HCT116 (cell line): Measurements from ENCODE around the gene ZNF157. TPM values are rescaled to one million over a fixed set of nuclear protein-coding genes. Genes with fewer than 3 reads are reported as not detected.

Experiments used
- ATAC-seq: fragments of 200-7000 bp; cut with Tn5 transposase; 2 replicates; pipeline ENCODE4 v1.9.1; 2020; ENCODE audit warnings: mild to moderate bottlenecking, moderate library complexity
- BruUV-seq: library from RNA; stranded (reverse); fragments of 400-500 nt; replicated peaks from 2 replicates; lab custom pipeline; 2021; lab: Mats Ljungman, UMichigan
- CTCF ChIA-PET: fragments of 300-600 bp; sonication (Branson Sonifier 250); formaldehyde crosslinking; loops from one replicate; lab custom pipeline; 2021; ENCODE audit warnings: antibody characterized with exemption; lab: Charles Lee
- POLR2A ChIA-PET: fragments of 300-600, 350-600 bp; sonication (Branson Sonifier 250); formaldehyde crosslinking; loops from one replicate; lab custom pipeline; 2021; ENCODE audit warnings: antibody characterized with exemption; lab: Charles Lee
- RAD21 ChIA-PET, 2 experiments: fragments of 300-600 bp; sonication (Branson Sonifier 250); formaldehyde crosslinking; loops; one replicate each; lab custom pipeline; 2023; ENCODE audit warnings: low total read pairs in 2 of 2; ENCODE audit not compliant: uncharacterized antibody in 2 of 2, unreplicated experiment in 2 of 2, low non-redundant PET in 1 of 2; lab: Charles Lee
- DNase-seq: peaks from one replicate; pipeline ENCODE4 v3.0.0-alpha.2; 2010; ENCODE audit warnings: low read depth, low spot score
- H2AFZ ChIP-seq: fragments of 200-600 bp; shearing (Covaris generic), sonication (generic); 2 replicates; pipeline ENCODE4 v1.6.1; 2017; ENCODE audit warnings: low read depth, mixed run types, mixed read lengths, antibody characterized with exemption, low read length; ENCODE audit not compliant: poor library complexity, severe bottlenecking
- H3K27ac ChIP-seq: 2 replicates; pipeline ENCODE4 v1.5.1; 2012; ENCODE audit warnings: low read depth, low read length
- H3K27me3 ChIP-seq: fragments of 200-600 bp; sonication (generic); 2 replicates; pipeline ENCODE4 v1.6.1; 2016; ENCODE audit warnings: mixed run types, low read length, mixed read lengths; ENCODE audit not compliant: insufficient read depth
- H3K36me3 ChIP-seq, 2 experiments: fragments of 200-500 bp in 1 of 2; fragments of 200-600 bp in 1 of 2; sonication (Bioruptor generic) in 1 of 2; sonication (generic) in 1 of 2; 2 replicates each; pipeline versions ENCODE4 v1.5.1 to v1.6.1; 2014 to 2016; ENCODE audit warnings: low read length in 2 of 2, inconsistent platforms in 1 of 2, mixed read lengths in 1 of 2, mixed run types in 1 of 2; ENCODE audit not compliant: insufficient read depth in 2 of 2, control insufficient read depth in 1 of 2
- H3K4me1 ChIP-seq, 2 experiments: fragments of 200-600 bp in 1 of 2; sonication (generic) in 1 of 2; 2 replicates each; pipeline versions ENCODE4 v1.5.1 to v1.6.1; 2012 to 2017; ENCODE audit warnings: low read length in 2 of 2, inconsistent platforms in 1 of 2, mild to moderate bottlenecking in 1 of 2, mixed read lengths in 1 of 2, mixed run types in 1 of 2, moderate library complexity in 1 of 2; ENCODE audit not compliant: insufficient read depth in 2 of 2, control insufficient read depth in 1 of 2
- H3K4me2 ChIP-seq: fragments of 200-600 bp; sonication (generic); 2 replicates; pipeline ENCODE4 v1.6.1; 2017; ENCODE audit warnings: mixed run types, low read length, mixed read lengths
- H3K4me3 ChIP-seq, 2 experiments: fragments of 200-600 bp in 1 of 2; sonication (generic) in 1 of 2; replicated peaks in 1 of 2; 2 replicates each; pipeline ENCODE4 v1.5.1; 2011 to 2016; ENCODE audit warnings: low read length in 2 of 2, control low read depth in 1 of 2, low read depth in 1 of 2, mild to moderate bottlenecking in 1 of 2, mixed read lengths in 1 of 2, mixed run types in 1 of 2
- H3K79me2 ChIP-seq: fragments of 200-600 bp; sonication (generic); 2 replicates; pipeline ENCODE4 v1.6.1; 2017; ENCODE audit warnings: mild to moderate bottlenecking, mixed run types, low read length, moderate library complexity, mixed read lengths; ENCODE audit not compliant: insufficient read depth
- H3K9ac ChIP-seq: fragments of 200-600 bp; sonication (generic); 2 replicates; pipeline ENCODE4 v1.6.1; 2016; ENCODE audit warnings: low read length, mixed read lengths
- H3K9me2 ChIP-seq: fragments of 200-600 bp; sonication (generic), shearing (Covaris generic); 2 replicates; pipeline ENCODE4 v1.6.1; 2017; ENCODE audit warnings: mixed run types, mild to moderate bottlenecking, moderate library complexity; ENCODE audit not compliant: insufficient read depth
- H3K9me3 ChIP-seq, 2 experiments: fragments of 200-500 bp in 1 of 2; fragments of 200-600 bp in 1 of 2; sonication (Bioruptor generic) in 1 of 2; sonication (generic) in 1 of 2; 2 replicates each; pipeline ENCODE4 v1.6.1; 2014 to 2017; ENCODE audit warnings: low read length in 2 of 2, mixed read lengths in 2 of 2, inconsistent platforms in 1 of 2, low read depth in 1 of 2, mild to moderate bottlenecking in 1 of 2, mixed run types in 1 of 2, moderate library complexity in 1 of 2; ENCODE audit not compliant: control insufficient read depth in 1 of 2, insufficient read depth in 1 of 2
- H4K20me1 ChIP-seq: fragments of 200-600 bp; sonication (generic), shearing (Covaris generic); 2 replicates; pipeline ENCODE4 v1.6.1; 2017; ENCODE audit warnings: mixed run types, mild to moderate bottlenecking, moderate library complexity; ENCODE audit not compliant: insufficient read depth
- FOSL1 ChIP-seq: IDR thresholded peaks from 2 replicates; pipeline ENCODE4 v1.6.1; 2012; ENCODE audit warnings: low read depth
- JUND ChIP-seq: IDR thresholded peaks from 2 replicates; pipeline ENCODE4 v1.6.1; 2012
- POLR2AphosphoS5 ChIP-seq: IDR thresholded peaks from 2 replicates; pipeline ENCODE4 v1.6.1; 2011; ENCODE audit warnings: mild to moderate bottlenecking, low read depth, low read length, moderate library complexity
- RAD21 ChIP-seq: IDR thresholded peaks from 2 replicates; pipeline ENCODE4 v1.6.1; 2012; ENCODE audit warnings: low read depth, mild to moderate bottlenecking
- SRF ChIP-seq: IDR thresholded peaks from 2 replicates; pipeline ENCODE4 v1.6.1; 2012; ENCODE audit warnings: low read depth
- TCF7L2 ChIP-seq: IDR thresholded peaks from 2 replicates; pipeline ENCODE4 v1.7.0; 2011; ENCODE audit warnings: borderline replicate concordance, inconsistent platforms; ENCODE audit not compliant: insufficient read depth, insufficient read length; ENCODE audit errors: extremely low read depth
- ZNF274 ChIP-seq: fragments of 200-500 bp; sonication (Bioruptor generic); IDR thresholded peaks from 2 replicates; pipeline ENCODE4 v1.6.1; 2014; ENCODE audit warnings: mild to moderate bottlenecking, low read depth, low read length, inconsistent platforms
- intact Hi-C: fragments of 100-400 bp; cut with micrococcal nuclease; formaldehyde crosslinking; loops from 2 replicates; pipeline ENCODE4 v1.10.0; 2022
- total RNA-seq: library from RNA; stranded (reverse); gene quantifications from one replicate; pipeline ENCODE4 v1.2.1, GENCODE V29; 2021; ENCODE audit not compliant: unreplicated experiment
- TF ChIP-seq, protein P1 (sequence below): IDR thresholded peaks from 2 replicates; pipeline ENCODE4 v1.6.1; 2011; ENCODE audit warnings: mild to moderate bottlenecking, low read length, moderate library complexity; ENCODE audit not compliant: insufficient replicate concordance; ENCODE audit errors: extremely low read depth
- TF ChIP-seq, protein P2 (sequence below): IDR thresholded peaks from 2 replicates; pipeline ENCODE4 v1.6.1; 2012; ENCODE audit warnings: low read depth

ZNF157 gene
- total RNA-seq, 1 experiment from 2014 or later = not detected

DNA sequence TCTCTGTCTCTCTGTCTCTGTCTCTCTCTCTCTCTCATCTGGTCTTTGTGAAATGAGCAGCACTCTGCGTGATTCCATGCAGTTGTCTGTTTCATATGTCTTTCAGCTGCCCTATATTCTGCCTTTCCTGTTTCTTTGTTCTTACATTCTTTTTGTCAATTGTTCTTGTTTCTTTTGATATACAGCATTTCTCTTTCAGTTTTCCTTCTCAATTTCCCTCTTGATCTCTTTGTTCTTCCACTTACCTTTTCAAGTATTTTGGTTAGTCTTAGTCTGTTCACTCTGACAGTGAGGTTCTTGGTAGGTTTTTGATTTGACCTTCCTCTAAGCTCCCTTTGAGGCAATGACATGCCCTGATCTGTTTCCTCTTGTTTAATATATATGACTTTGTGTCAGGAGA is 20.4 kb downstream of the ZNF157 start (continued):
- TF ChIP-seq, protein P1, sequence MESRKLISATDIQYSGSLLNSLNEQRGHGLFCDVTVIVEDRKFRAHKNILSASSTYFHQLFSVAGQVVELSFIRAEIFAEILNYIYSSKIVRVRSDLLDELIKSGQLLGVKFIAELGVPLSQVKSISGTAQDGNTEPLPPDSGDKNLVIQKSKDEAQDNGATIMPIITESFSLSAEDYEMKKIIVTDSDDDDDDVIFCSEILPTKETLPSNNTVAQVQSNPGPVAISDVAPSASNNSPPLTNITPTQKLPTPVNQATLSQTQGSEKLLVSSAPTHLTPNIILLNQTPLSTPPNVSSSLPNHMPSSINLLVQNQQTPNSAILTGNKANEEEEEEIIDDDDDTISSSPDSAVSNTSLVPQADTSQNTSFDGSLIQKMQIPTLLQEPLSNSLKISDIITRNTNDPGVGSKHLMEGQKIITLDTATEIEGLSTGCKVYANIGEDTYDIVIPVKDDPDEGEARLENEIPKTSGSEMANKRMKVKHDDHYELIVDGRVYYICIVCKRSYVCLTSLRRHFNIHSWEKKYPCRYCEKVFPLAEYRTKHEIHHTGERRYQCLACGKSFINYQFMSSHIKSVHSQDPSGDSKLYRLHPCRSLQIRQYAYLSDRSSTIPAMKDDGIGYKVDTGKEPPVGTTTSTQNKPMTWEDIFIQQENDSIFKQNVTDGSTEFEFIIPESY = no peak
- TF ChIP-seq TCF7L2 (no peak), RAD21 (no peak), FOSL1 (no peak), SRF (no peak), JUND (no peak), POLR2AphosphoS5 (no peak), ZNF274 (no peak)
- TF ChIP-seq, protein P2, sequence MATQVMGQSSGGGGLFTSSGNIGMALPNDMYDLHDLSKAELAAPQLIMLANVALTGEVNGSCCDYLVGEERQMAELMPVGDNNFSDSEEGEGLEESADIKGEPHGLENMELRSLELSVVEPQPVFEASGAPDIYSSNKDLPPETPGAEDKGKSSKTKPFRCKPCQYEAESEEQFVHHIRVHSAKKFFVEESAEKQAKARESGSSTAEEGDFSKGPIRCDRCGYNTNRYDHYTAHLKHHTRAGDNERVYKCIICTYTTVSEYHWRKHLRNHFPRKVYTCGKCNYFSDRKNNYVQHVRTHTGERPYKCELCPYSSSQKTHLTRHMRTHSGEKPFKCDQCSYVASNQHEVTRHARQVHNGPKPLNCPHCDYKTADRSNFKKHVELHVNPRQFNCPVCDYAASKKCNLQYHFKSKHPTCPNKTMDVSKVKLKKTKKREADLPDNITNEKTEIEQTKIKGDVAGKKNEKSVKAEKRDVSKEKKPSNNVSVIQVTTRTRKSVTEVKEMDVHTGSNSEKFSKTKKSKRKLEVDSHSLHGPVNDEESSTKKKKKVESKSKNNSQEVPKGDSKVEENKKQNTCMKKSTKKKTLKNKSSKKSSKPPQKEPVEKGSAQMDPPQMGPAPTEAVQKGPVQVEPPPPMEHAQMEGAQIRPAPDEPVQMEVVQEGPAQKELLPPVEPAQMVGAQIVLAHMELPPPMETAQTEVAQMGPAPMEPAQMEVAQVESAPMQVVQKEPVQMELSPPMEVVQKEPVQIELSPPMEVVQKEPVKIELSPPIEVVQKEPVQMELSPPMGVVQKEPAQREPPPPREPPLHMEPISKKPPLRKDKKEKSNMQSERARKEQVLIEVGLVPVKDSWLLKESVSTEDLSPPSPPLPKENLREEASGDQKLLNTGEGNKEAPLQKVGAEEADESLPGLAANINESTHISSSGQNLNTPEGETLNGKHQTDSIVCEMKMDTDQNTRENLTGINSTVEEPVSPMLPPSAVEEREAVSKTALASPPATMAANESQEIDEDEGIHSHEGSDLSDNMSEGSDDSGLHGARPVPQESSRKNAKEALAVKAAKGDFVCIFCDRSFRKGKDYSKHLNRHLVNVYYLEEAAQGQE = no peak

DNA sequence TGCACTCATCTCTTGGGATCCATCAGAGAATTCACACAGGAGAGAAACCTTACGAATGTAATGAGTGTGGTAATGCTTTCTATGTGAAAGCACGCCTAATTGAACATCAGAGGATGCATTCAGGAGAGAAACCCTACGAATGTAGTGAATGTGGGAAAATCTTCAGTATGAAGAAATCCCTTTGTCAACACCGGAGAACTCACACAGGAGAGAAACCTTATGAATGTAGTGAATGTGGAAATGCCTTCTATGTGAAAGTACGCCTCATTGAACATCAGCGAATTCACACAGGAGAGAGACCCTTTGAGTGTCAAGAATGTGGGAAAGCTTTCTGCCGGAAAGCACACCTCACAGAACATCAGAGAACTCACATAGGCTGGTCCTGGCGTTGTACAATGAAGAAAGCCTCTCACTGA is 42.8 kb downstream of the ZNF157 start:
- Histone ChIP-seq H4K20me1 (no peaks in the 10 kb centered on the region), H3K9me2 (no peaks in the 10 kb centered on the region), H3K27ac (no peak overlapping the region), H3K79me2 (no peaks in the 10 kb centered on the region), H3K27me3 (no peaks in the 10 kb centered on the region), H3K4me2 (no peak overlapping the region), H2AFZ (no peak overlapping the region), H3K4me1 (no peaks in the 10 kb centered on the region), H3K36me3 (no peaks in the 10 kb centered on the region), H3K4me3 (no peak overlapping the region), H3K9me3 (no peaks in the 10 kb centered on the region; a peak in 1 of 4 replicates), H3K9ac (no peak overlapping the region)
- no peak for TF ChIP-seq RAD21
- TF ChIP-seq ZNF274 = peak; percentile 75
- DNase-seq (no peak), ATAC-seq (no peak)
- ChIA-PET POLR2A (no interaction called here), CTCF (no interaction called here), RAD21 (no interaction called here)
- intact Hi-C loops = no loop called here
- no TSS peak for BruUV-seq
